ENCODE measurements around the gene COPB2.

DNA sequence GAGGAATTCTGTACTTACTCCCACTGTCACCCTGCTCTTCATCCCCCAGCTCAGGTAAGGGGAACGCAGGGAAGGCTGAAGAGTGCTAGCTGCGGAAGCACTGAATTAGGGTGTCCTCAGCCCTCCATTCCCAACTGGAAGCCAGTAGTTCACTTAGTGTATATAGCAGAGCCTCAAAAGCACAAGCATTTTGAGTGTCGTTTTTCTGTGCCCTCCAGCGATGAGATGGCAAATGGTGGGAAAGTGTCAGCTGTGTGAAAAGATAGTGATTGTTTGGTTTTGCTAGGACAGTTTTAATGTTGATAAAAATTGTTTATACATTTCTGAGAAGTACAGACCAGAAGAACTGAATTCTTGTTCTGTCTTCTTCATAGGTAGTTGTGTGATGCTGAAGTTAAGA lies 34.8 kb downstream of the COPB2 start:
- TF ChIP-seq, protein P1, sequence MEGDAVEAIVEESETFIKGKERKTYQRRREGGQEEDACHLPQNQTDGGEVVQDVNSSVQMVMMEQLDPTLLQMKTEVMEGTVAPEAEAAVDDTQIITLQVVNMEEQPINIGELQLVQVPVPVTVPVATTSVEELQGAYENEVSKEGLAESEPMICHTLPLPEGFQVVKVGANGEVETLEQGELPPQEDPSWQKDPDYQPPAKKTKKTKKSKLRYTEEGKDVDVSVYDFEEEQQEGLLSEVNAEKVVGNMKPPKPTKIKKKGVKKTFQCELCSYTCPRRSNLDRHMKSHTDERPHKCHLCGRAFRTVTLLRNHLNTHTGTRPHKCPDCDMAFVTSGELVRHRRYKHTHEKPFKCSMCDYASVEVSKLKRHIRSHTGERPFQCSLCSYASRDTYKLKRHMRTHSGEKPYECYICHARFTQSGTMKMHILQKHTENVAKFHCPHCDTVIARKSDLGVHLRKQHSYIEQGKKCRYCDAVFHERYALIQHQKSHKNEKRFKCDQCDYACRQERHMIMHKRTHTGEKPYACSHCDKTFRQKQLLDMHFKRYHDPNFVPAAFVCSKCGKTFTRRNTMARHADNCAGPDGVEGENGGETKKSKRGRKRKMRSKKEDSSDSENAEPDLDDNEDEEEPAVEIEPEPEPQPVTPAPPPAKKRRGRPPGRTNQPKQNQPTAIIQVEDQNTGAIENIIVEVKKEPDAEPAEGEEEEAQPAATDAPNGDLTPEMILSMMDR (conservative IDR thresholded peaks at IDR 0.05; ENCODE audit: low read length), result no peak
- no peak for TF ChIP-seq EZH2phosphoT487 (IDR thresholded peaks at IDR 0.05; ENCODE audit: borderline replicate concordance)

Measured in Loucy (cell line).